Calu3 (cell line): ENCODE measurements around the gene CCNA1. TPM values are rescaled to one million over a fixed set of nuclear protein-coding genes. Genes with fewer than 3 reads are reported as not detected.

Source experiments
- BruUV-seq: library from RNA; stranded (reverse); fragments of 400-500 nt; replicated peaks from 2 replicates; lab custom pipeline; 2021; lab: Mats Ljungman, UMichigan
- CTCF ChIA-PET: fragments of 300-600 bp; sonication (Branson Sonifier 250); formaldehyde crosslinking; loops from one replicate; lab custom pipeline; 2022; ENCODE audit warnings: antibody characterized with exemption; lab: Charles Lee
- DNase-seq: peaks from one replicate; pipeline ENCODE4 v3.0.0; 2022
- H3K27ac Mint-ChIP-seq: one replicate; pipeline ENCODE4 v1.8.0; 2022; ENCODE audit warnings: mixed read lengths; ENCODE audit not compliant: unreplicated experiment
- H3K27me3 Mint-ChIP-seq: one replicate; pipeline ENCODE4 v1.8.0; 2022; ENCODE audit warnings: mixed read lengths; ENCODE audit not compliant: unreplicated experiment
- H3K36me3 Mint-ChIP-seq: one replicate; pipeline ENCODE4 v1.8.0; 2022; ENCODE audit warnings: mild to moderate bottlenecking, moderate library complexity, mixed read lengths; ENCODE audit not compliant: insufficient read depth, unreplicated experiment
- H3K4me1 Mint-ChIP-seq: one replicate; pipeline ENCODE4 v1.8.0; 2022; ENCODE audit warnings: mild to moderate bottlenecking, low read depth, mixed read lengths; ENCODE audit not compliant: unreplicated experiment
- H3K4me3 Mint-ChIP-seq: one replicate; pipeline ENCODE4 v1.8.0; 2022; ENCODE audit warnings: mild to moderate bottlenecking, low read depth, moderate library complexity, mixed read lengths; ENCODE audit not compliant: unreplicated experiment
- H3K9me3 Mint-ChIP-seq: one replicate; pipeline ENCODE4 v1.8.0; 2022; ENCODE audit warnings: low read depth, mixed read lengths; ENCODE audit not compliant: unreplicated experiment
- intact Hi-C: fragments of 100-400 bp; cut with micrococcal nuclease; formaldehyde crosslinking; loops from one replicate; pipeline ENCODE4 v1.10.0; 2022; ENCODE audit not compliant: unreplicated experiment
- total RNA-seq: library from RNA; stranded (reverse); gene quantifications from 2 replicates; pipeline ENCODE4 v1.2.3, GENCODE V29; 2022
- TF ChIP-seq, protein P1 (sequence below): fragments of 200-600 bp; IDR thresholded peaks from one replicate; pipeline ENCODE4 v1.8.0; 2022; ENCODE audit warnings: antibody characterized with exemption; ENCODE audit not compliant: unreplicated experiment

The CCNA1 gene
- total RNA-seq, 1 experiment from 2014 or later, result not detected

DNA sequence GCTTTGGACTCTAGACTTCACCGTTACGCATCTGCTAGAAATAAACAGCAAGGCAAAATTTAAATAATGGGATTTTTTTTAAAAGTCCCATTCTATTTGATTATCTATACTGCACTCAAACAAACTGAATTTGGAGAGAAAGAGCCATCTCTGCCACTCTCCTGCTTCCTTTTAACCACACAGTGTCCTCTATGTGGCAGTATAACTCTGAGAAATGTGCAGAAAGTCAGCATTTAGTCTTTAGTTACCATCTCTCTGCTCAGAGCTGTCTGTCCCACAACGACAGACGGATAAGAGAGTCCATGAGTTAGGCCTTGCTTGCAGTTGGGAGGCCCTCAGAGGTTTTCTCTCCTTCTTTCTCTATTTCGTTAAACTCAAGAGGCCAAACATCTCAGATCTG, 21.2 kb downstream of the CCNA1 start:
- intact Hi-C loops, result loop anchor here (10.0 kb wide), 1 partner anchor 371 kb away; no protein-coding TSS in a partner anchor
- Mint-ChIP-seq H3K9me3 (no peaks in the 10 kb centered on the region), H3K4me1 (no peaks in the 10 kb centered on the region), H3K27me3 (no peaks in the 10 kb centered on the region), H3K4me3 (no peak overlapping the region), H3K27ac (no peak overlapping the region), H3K36me3 (no peaks in the 10 kb centered on the region)
- no TSS peak for BruUV-seq
- CTCF ChIA-PET, result interaction anchor here (0.7 to 1.9 kb wide), 2 partner anchors 37 to 388 kb away, joined by 3 to 7 read pairs; no protein-coding TSS in a partner anchor
- TF ChIP-seq, protein P1, sequence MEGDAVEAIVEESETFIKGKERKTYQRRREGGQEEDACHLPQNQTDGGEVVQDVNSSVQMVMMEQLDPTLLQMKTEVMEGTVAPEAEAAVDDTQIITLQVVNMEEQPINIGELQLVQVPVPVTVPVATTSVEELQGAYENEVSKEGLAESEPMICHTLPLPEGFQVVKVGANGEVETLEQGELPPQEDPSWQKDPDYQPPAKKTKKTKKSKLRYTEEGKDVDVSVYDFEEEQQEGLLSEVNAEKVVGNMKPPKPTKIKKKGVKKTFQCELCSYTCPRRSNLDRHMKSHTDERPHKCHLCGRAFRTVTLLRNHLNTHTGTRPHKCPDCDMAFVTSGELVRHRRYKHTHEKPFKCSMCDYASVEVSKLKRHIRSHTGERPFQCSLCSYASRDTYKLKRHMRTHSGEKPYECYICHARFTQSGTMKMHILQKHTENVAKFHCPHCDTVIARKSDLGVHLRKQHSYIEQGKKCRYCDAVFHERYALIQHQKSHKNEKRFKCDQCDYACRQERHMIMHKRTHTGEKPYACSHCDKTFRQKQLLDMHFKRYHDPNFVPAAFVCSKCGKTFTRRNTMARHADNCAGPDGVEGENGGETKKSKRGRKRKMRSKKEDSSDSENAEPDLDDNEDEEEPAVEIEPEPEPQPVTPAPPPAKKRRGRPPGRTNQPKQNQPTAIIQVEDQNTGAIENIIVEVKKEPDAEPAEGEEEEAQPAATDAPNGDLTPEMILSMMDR, result no peak
- DNase-seq, result no peak

DNA sequence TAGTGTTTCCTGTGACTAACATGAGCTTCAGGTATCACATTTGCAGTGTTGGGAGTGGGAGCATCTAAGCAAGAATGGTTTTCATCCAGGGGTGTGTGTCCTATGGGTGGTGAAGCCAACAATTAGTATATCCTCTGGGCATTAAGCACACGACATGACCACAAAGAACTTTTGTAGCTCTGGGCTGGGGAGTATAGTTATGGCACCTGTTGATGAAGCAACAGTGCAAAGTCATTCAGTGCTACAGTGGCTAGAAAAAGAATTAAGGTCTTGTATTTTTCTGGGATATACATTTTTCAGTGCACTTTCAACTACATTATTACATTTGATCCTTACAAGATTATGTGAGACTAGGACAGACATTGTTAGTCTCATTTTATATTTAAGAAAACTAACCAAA, 21.8 kb downstream of the CCNA1 start:
- intact Hi-C loops, result loop anchor here (10.0 kb wide), 1 partner anchor 371 kb away; no protein-coding TSS in a partner anchor
- no peaks in the 10 kb centered on the region for H3K9me3 Mint-ChIP-seq
- no peak overlapping the region for H3K4me3 Mint-ChIP-seq
- no peaks in the 10 kb centered on the region for H3K27me3 Mint-ChIP-seq
- H3K4me1 Mint-ChIP-seq, result no peaks in the 10 kb centered on the region
- BruUV-seq, result no TSS peak
- CTCF ChIA-PET, result interaction anchor here (0.7 to 1.9 kb wide), 2 partner anchors 37 to 387 kb away, joined by 3 to 7 read pairs; no protein-coding TSS in a partner anchor
- no peaks in the 10 kb centered on the region for H3K36me3 Mint-ChIP-seq
- no peak for DNase-seq
- H3K27ac Mint-ChIP-seq, result no peak overlapping the region
- TF ChIP-seq, protein P1, result no peak

DNA sequence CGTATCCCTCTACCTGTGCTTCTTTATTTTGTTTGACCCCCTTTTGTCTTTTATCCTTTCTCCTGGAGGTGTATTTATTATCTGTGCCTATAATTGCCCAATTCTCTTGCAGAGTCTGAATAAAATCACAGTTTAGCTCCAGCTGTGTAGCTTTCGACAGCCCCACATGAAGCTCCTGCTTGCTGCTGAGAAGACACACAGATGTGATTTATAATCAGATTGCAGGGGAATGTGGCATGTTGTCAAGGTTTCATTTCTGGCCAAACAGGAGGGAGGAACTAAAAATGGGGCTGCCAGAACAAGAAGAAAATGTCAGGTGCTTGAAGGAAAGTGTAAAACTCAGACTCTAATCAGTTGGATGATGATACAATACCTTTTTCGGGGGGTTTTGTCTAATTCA, 22.7 kb downstream of the CCNA1 start:
- Mint-ChIP-seq H3K9me3 (no peaks in the 10 kb centered on the region), H3K36me3 (no peaks in the 10 kb centered on the region), H3K4me3 (no peak overlapping the region), H3K27ac (no peak overlapping the region), H3K27me3 (no peaks in the 10 kb centered on the region), H3K4me1 (no peaks in the 10 kb centered on the region)
- CTCF ChIA-PET, result no interaction called here
- no peak for DNase-seq
- intact Hi-C loops, result loop anchor here (10.0 kb wide), 1 partner anchor 370 kb away; no protein-coding TSS in a partner anchor
- no TSS peak for BruUV-seq
- TF ChIP-seq, protein P1, result no peak

DNA sequence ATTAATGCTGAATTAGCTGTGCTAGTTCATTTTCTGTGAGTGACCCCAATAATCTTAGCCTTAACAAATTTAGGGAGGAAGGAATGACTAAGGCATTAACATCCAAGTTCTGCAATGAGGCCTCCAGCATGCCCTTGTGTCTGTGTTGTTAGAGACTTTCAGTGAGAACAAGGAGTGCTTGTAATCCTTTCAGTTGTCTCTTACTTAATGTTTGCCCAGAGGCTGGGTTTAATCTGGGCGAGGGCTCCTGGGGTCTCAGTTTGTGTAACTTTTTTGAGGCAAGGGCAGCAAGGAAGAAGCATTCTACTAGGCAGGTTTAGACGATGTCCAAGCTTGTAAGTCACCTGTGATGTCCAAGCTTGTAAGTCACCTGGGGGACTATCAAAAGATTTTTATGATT, 24.3 kb downstream of the CCNA1 start:
- no peaks in the 10 kb centered on the region for H3K4me1 Mint-ChIP-seq
- intact Hi-C loops, result loop anchor here (10.0 kb wide), 1 partner anchor 368 kb away; no protein-coding TSS in a partner anchor
- H3K27ac Mint-ChIP-seq, result no peak overlapping the region
- DNase-seq, result no peak
- no peak overlapping the region for H3K4me3 Mint-ChIP-seq
- TF ChIP-seq, protein P1, result no peak
- no peaks in the 10 kb centered on the region for H3K36me3 Mint-ChIP-seq
- CTCF ChIA-PET, result no interaction called here
- no peaks in the 10 kb centered on the region for H3K9me3 Mint-ChIP-seq
- no peaks in the 10 kb centered on the region for H3K27me3 Mint-ChIP-seq
- no TSS peak for BruUV-seq
